ENCODE data around the gene DUSP14.
"Not testable (repeated sequence)": the region's sequence is repeated elsewhere in the genome, so short reads cannot be mapped to it uniquely, and the experiment has no call there.

DUSP14 gene

GRCh38 chr17:37489197-37490001, at the start of gene DUSP14:
TSS of gene DUSP14 (plus strand) at chr17:37489891. CDS start at chr17:37512273, 22,382 bp downstream.
- DNase-seq = peak; percentile 80

- no peak for DNase-seq
Measured at GRCh38 chr17:37440424-37440823, 49.3 kb upstream of the DUSP14 start.

- not testable (repeated sequence) for DNase-seq
Measured at GRCh38 chr17:37441369-37442014, 48.2 kb upstream of the DUSP14 start.

GRCh38 chr17:37446027-37446426, 43.7 kb upstream of the DUSP14 start:
- no peak for DNase-seq

- no peak for DNase-seq
Measured at GRCh38 chr17:37447641-37448040, 42.0 kb upstream of the DUSP14 start.

GRCh38 chr17:37450112-37450511, 39.6 kb upstream of the DUSP14 start:
- no peak for DNase-seq

GRCh38 chr17:37457801-37458200, 31.9 kb upstream of the DUSP14 start:
- DNase-seq = not testable (repeated sequence)

- DNase-seq = no peak
Measured at GRCh38 chr17:37458805-37459204, 30.9 kb upstream of the DUSP14 start.

GRCh38 chr17:37461668-37462067, 28.0 kb upstream of the DUSP14 start:
- DNase-seq = peak; percentile 19

GRCh38 chr17:37462492-37462891, 27.2 kb upstream of the DUSP14 start:
- DNase-seq = no peak

- DNase-seq = no peak
Measured at GRCh38 chr17:37463039-37463438, 26.7 kb upstream of the DUSP14 start.

- DNase-seq = no peak
Measured at GRCh38 chr17:37465069-37465616, 24.5 kb upstream of the DUSP14 start.

- DNase-seq = no peak
Measured at GRCh38 chr17:37466471-37466870, 23.2 kb upstream of the DUSP14 start.

GRCh38 chr17:37470181-37470580, 19.5 kb upstream of the DUSP14 start:
- DNase-seq = no peak

GRCh38 chr17:37475731-37476420, 13.8 kb upstream of the DUSP14 start:
- no peak for DNase-seq

GRCh38 chr17:37476431-37477120, 13.1 kb upstream of the DUSP14 start:
- DNase-seq = no peak

GRCh38 chr17:37478187-37478586, 11.5 kb upstream of the DUSP14 start:
- no peak for DNase-seq

- no peak for DNase-seq
Measured at GRCh38 chr17:37479025-37479424, 10.7 kb upstream of the DUSP14 start.

- no peak for DNase-seq
Measured at GRCh38 chr17:37480427-37480826, 9.3 kb upstream of the DUSP14 start.

GRCh38 chr17:37481001-37481665, 8.6 kb upstream of the DUSP14 start:
- DNase-seq = no peak

GRCh38 chr17:37483311-37484039, 6.2 kb upstream of the DUSP14 start:
- DNase-seq = no peak
